Karpas-422 (cell line): Measurements from ENCODE around the gene LRRC61. TPM values are rescaled to one million over a fixed set of nuclear protein-coding genes. Genes with fewer than 3 reads are reported as not detected.
A peak's percentile ranks its signal among the peaks of the same experiment; 100 is the strongest.

Source experiments
- DNase-seq: peaks from one replicate; pipeline ENCODE4 v3.0.0-alpha.2; 2015
- H2AFZ ChIP-seq: fragments of 200-600 bp; sonication (generic); 2 replicates; pipeline ENCODE4 v1.6.1; 2014; ENCODE audit warnings: antibody characterized with exemption, low read length, mixed read lengths
- H3K27ac ChIP-seq: fragments of 200-600 bp; sonication (generic); 2 replicates; pipeline ENCODE4 v1.5.1; 2014; ENCODE audit warnings: mild to moderate bottlenecking, low read length, moderate library complexity
- H3K27me3 ChIP-seq: fragments of 200-600 bp; sonication (generic); 2 replicates; pipeline ENCODE4 v1.6.1; 2014; ENCODE audit warnings: low read length, mixed read lengths
- H3K36me3 ChIP-seq: fragments of 200-600 bp; sonication (generic); 2 replicates; pipeline ENCODE4 v1.6.1; 2014; ENCODE audit warnings: low read length, mixed read lengths; ENCODE audit not compliant: insufficient read depth
- H3K4me1 ChIP-seq: fragments of 200-600 bp; sonication (generic); 2 replicates; pipeline ENCODE4 v1.6.1; 2014; ENCODE audit warnings: mild to moderate bottlenecking, low read length, mixed read lengths
- H3K4me2 ChIP-seq: fragments of 200-600 bp; sonication (generic); 2 replicates; pipeline ENCODE4 v1.6.1; 2014; ENCODE audit warnings: low read length, low read depth, mild to moderate bottlenecking; ENCODE audit not compliant: poor library complexity, severe bottlenecking
- H3K4me3 ChIP-seq: fragments of 200-600 bp; sonication (generic); 2 replicates; pipeline ENCODE4 v1.5.1; 2014; ENCODE audit warnings: mild to moderate bottlenecking, antibody characterized with exemption, low read length, mixed read lengths
- H3K79me2 ChIP-seq: fragments of 200-600 bp; sonication (generic); 2 replicates; pipeline ENCODE4 v1.6.1; 2014; ENCODE audit warnings: mild to moderate bottlenecking, low read length, mixed read lengths
- H3K9ac ChIP-seq: fragments of 200-600 bp; sonication (generic); 2 replicates; pipeline ENCODE4 v1.6.0; 2014; ENCODE audit warnings: low read length
- H3K9me2 ChIP-seq: fragments of 200-600 bp; sonication (generic), shearing (Covaris generic); replicated peaks from 2 replicates; pipeline ENCODE4 v1.6.0; 2014; ENCODE audit warnings: mild to moderate bottlenecking, low read length, moderate library complexity; ENCODE audit not compliant: insufficient read depth
- H3K9me3 ChIP-seq: fragments of 300-700, 200-600 bp; sonication (generic); 2 replicates; pipeline ENCODE4 v1.6.1; 2014; ENCODE audit warnings: low read length, mixed read lengths
- H4K20me1 ChIP-seq: fragments of 200-600 bp; sonication (generic); 2 replicates; pipeline ENCODE4 v1.6.1; 2014; ENCODE audit warnings: mild to moderate bottlenecking, antibody characterized with exemption, low read length, low read depth; ENCODE audit not compliant: insufficient read depth
- total RNA-seq: library from RNA; depleted of rRNA; stranded (reverse); fragments of >200 nt; shearing (Covaris generic); gene quantifications from 2 replicates; pipeline ENCODE4 v1.2.3, GENCODE V29; 2014; ENCODE audit warnings: low replicate concordance

The LRRC61 gene
- total RNA-seq, 1 experiment from 2014 or later = 4.1 TPM

- Histone ChIP-seq H3K9ac (no peak overlapping the region), H3K9me3 (peaks cover 6% of the 10 kb centered on the region; the same call in 1 of the 2 replicates), H3K27me3 (no peaks in the 10 kb centered on the region), H3K4me1 (no peaks in the 10 kb centered on the region), H3K27ac (no peak overlapping the region), H3K9me2 (no peaks in the 10 kb centered on the region), H3K4me3 (no peak overlapping the region), H4K20me1 (no peaks in the 10 kb centered on the region), H2AFZ (no peak overlapping the region), H3K4me2 (no peak overlapping the region), H3K36me3 (no peaks in the 10 kb centered on the region), H3K79me2 (no peaks in the 10 kb centered on the region)
- no peak for DNase-seq
Observed at GRCh38 chr7:150344299-150344698, 21.1 kb downstream of the LRRC61 start.

GRCh38 chr7:150345012-150345411 is 21.9 kb downstream of the LRRC61 start:
- H3K36me3 ChIP-seq = no peaks in the 10 kb centered on the region
- no peak overlapping the region for H3K9ac ChIP-seq
- H3K9me2 ChIP-seq = no peaks in the 10 kb centered on the region
- no peaks in the 10 kb centered on the region for H3K4me1 ChIP-seq
- no peak overlapping the region for H2AFZ ChIP-seq
- no peaks in the 10 kb centered on the region for H3K79me2 ChIP-seq
- no peaks in the 10 kb centered on the region for H4K20me1 ChIP-seq
- H3K9me3 ChIP-seq = peaks cover 6% of the 10 kb centered on the region; the same call in 1 of the 2 replicates
- H3K4me3 ChIP-seq = no peak overlapping the region
- no peak overlapping the region for H3K27ac ChIP-seq
- no peaks in the 10 kb centered on the region for H3K27me3 ChIP-seq
- H3K4me2 ChIP-seq = no peak overlapping the region
- no peak for DNase-seq

- H3K79me2 ChIP-seq = no peaks in the 10 kb centered on the region
- peaks cover 6% of the 10 kb centered on the region; the same call in 1 of the 2 replicates for H3K9me3 ChIP-seq
- no peaks in the 10 kb centered on the region for H3K9me2 ChIP-seq
- no peak for DNase-seq
- H3K9ac ChIP-seq = no peak overlapping the region
- no peak overlapping the region for H3K4me2 ChIP-seq
- H2AFZ ChIP-seq = no peak overlapping the region
- H3K36me3 ChIP-seq = no peaks in the 10 kb centered on the region
- no peaks in the 10 kb centered on the region for H4K20me1 ChIP-seq
- no peak overlapping the region for H3K27ac ChIP-seq
- H3K4me1 ChIP-seq = no peaks in the 10 kb centered on the region
- H3K27me3 ChIP-seq = no peaks in the 10 kb centered on the region
- H3K4me3 ChIP-seq = no peak overlapping the region
Observed at GRCh38 chr7:150346922-150347321, 23.8 kb downstream of the LRRC61 start.

- H2AFZ ChIP-seq = no peak overlapping the region
Observed at GRCh38 chr7:150351587-150352194, 28.5 kb downstream of the LRRC61 start.

GRCh38 chr7:150355666-150356059 is 32.5 kb downstream of the LRRC61 start:
- no peak overlapping the region for H3K4me3 ChIP-seq
- H3K9me2 ChIP-seq = no peaks in the 10 kb centered on the region
- no peaks in the 10 kb centered on the region for H3K79me2 ChIP-seq
- H3K27me3 ChIP-seq = no peaks in the 10 kb centered on the region
- no peak overlapping the region for H3K9ac ChIP-seq
- no peaks in the 10 kb centered on the region for H3K9me3 ChIP-seq
- no peaks in the 10 kb centered on the region for H3K4me1 ChIP-seq
- no peak for DNase-seq
- H4K20me1 ChIP-seq = no peaks in the 10 kb centered on the region
- no peak overlapping the region for H3K4me2 ChIP-seq
- H3K36me3 ChIP-seq = no peaks in the 10 kb centered on the region
- H2AFZ ChIP-seq = no peak overlapping the region
- no peak overlapping the region for H3K27ac ChIP-seq

More at GRCh38 chr7:150351587-150352194, 28.5 kb downstream of the LRRC61 start:
- Histone ChIP-seq H3K27ac (no peak overlapping the region), H3K79me2 (no peaks in the 10 kb centered on the region), H3K4me3 (no peak overlapping the region), H3K9me3 (no peaks in the 10 kb centered on the region), H3K36me3 (no peaks in the 10 kb centered on the region), H3K9ac (no peak overlapping the region), H4K20me1 (no peaks in the 10 kb centered on the region), H3K27me3 (no peaks in the 10 kb centered on the region), H3K9me2 (no peaks in the 10 kb centered on the region), H3K4me2 (no peak overlapping the region), H3K4me1 (no peaks in the 10 kb centered on the region)
- no peak for DNase-seq

GRCh38 chr7:150356265-150356897 is 33.2 kb downstream of the LRRC61 start:
- H3K4me2 ChIP-seq = no peak overlapping the region

GRCh38 chr7:150357270-150357669 is 34.1 kb downstream of the LRRC61 start:
- DNase-seq = no peak

More at GRCh38 chr7:150356265-150356897, 33.2 kb downstream of the LRRC61 start:
- no peaks in the 10 kb centered on the region for H3K4me1 ChIP-seq
- H3K27me3 ChIP-seq = no peaks in the 10 kb centered on the region
- no peak overlapping the region for H3K9ac ChIP-seq
- no peaks in the 10 kb centered on the region for H3K9me2 ChIP-seq
- H4K20me1 ChIP-seq = no peaks in the 10 kb centered on the region
- no peak overlapping the region for H3K4me3 ChIP-seq
- H2AFZ ChIP-seq = no peak overlapping the region
- no peaks in the 10 kb centered on the region for H3K36me3 ChIP-seq
- no peaks in the 10 kb centered on the region for H3K9me3 ChIP-seq
- H3K27ac ChIP-seq = no peak overlapping the region
- no peaks in the 10 kb centered on the region for H3K79me2 ChIP-seq
- peak; percentile 62 for DNase-seq

GRCh38 chr7:150357771-150358427 is 34.7 kb downstream of the LRRC61 start:
- Histone ChIP-seq H3K4me3 (no peak overlapping the region), H3K36me3 (no peaks in the 10 kb centered on the region), H4K20me1 (no peaks in the 10 kb centered on the region), H3K27me3 (no peaks in the 10 kb centered on the region), H3K9ac (no peak overlapping the region), H3K27ac (no peak overlapping the region), H3K4me2 (no peak overlapping the region), H3K9me3 (no peaks in the 10 kb centered on the region), H3K9me2 (no peaks in the 10 kb centered on the region), H2AFZ (no peak overlapping the region), H3K4me1 (no peaks in the 10 kb centered on the region), H3K79me2 (no peaks in the 10 kb centered on the region)
- no peak for DNase-seq

More at GRCh38 chr7:150357270-150357669, 34.1 kb downstream of the LRRC61 start:
- Histone ChIP-seq H3K9me2 (no peaks in the 10 kb centered on the region), H3K9me3 (no peaks in the 10 kb centered on the region), H3K79me2 (no peaks in the 10 kb centered on the region), H2AFZ (no peak overlapping the region), H3K36me3 (no peaks in the 10 kb centered on the region), H3K4me2 (no peak overlapping the region), H4K20me1 (no peaks in the 10 kb centered on the region), H3K27me3 (no peaks in the 10 kb centered on the region), H3K4me3 (no peak overlapping the region), H3K9ac (no peak overlapping the region), H3K27ac (no peak overlapping the region), H3K4me1 (no peaks in the 10 kb centered on the region)
